Amniotic epithelial cell (primary cell): Measurements from ENCODE around the gene PARD6B.
"Not testable (repeated sequence)": the region's sequence is repeated elsewhere in the genome, so short reads cannot be mapped to it uniquely, and the experiment has no call there.

Source experiments
- DNase-seq: peaks from one replicate; pipeline ENCODE4 v3.0.0-alpha.2; 2010; ENCODE audit warnings: low read depth

PARD6B gene

GRCh38 chr20:50774515-50774914, 43.1 kb downstream of the PARD6B start:
- no peak for DNase-seq

GRCh38 chr20:50776122-50776817, 44.9 kb downstream of the PARD6B start:
- DNase-seq, result no peak

- DNase-seq, result no peak
These were observed 46.0 kb downstream of the PARD6B start for GRCh38 chr20:50777373-50777772.

GRCh38 chr20:50778994-50779393, 47.6 kb downstream of the PARD6B start:
- not testable (repeated sequence) for DNase-seq

GRCh38 chr20:50783390-50783789, 52.0 kb downstream of the PARD6B start:
- DNase-seq, result no peak

- DNase-seq, result no peak
These were observed 52.5 kb downstream of the PARD6B start for GRCh38 chr20:50783903-50784302.

- DNase-seq, result no peak
These were observed 53.1 kb downstream of the PARD6B start for GRCh38 chr20:50784464-50784863.

GRCh38 chr20:50786703-50787102, 55.3 kb downstream of the PARD6B start:
- no peak for DNase-seq

GRCh38 chr20:50787181-50787580, 55.8 kb downstream of the PARD6B start:
- DNase-seq, result no peak

GRCh38 chr20:50788045-50788991, 56.9 kb downstream of the PARD6B start:
- peak; percentile 83 for DNase-seq

- no peak for DNase-seq
These were observed 58.7 kb downstream of the PARD6B start for GRCh38 chr20:50789968-50790650.

GRCh38 chr20:50790651-50791277, 59.4 kb downstream of the PARD6B start:
- DNase-seq, result peak; percentile 86

GRCh38 chr20:50792708-50793574, 61.6 kb downstream of the PARD6B start:
- no peak for DNase-seq

- DNase-seq, result not testable (repeated sequence)
These were observed 62.2 kb downstream of the PARD6B start for GRCh38 chr20:50793575-50794016.

GRCh38 chr20:50794181-50794845, 62.9 kb downstream of the PARD6B start:
- no peak for DNase-seq

- peak; percentile 67 for DNase-seq
These were observed 63.7 kb downstream of the PARD6B start, which contains the start of gene BCAS4 for GRCh38 chr20:50794846-50795634. BCAS4 (plus strand) TSS chr20:50795061; CDS start chr20:50795084, 23 bp downstream.

- DNase-seq, result no peak
These were observed 65.8 kb downstream of the PARD6B start for GRCh38 chr20:50797142-50797541.

- no peak for DNase-seq
These were observed 67.3 kb downstream of the PARD6B start for GRCh38 chr20:50798650-50799049.

- no peak for DNase-seq
These were observed 68.0 kb downstream of the PARD6B start for GRCh38 chr20:50799176-50799889.
